DND-41 (cell line): Measurements from ENCODE around the gene TAF8.

Experiments
- EZH2 ChIP-seq: IDR thresholded peaks from 3 replicates; pipeline ENCODE4 v1.6.1; 2012; ENCODE audit warnings: borderline replicate concordance, low read depth, mild to moderate bottlenecking, moderate library complexity, low read length, inconsistent platforms; ENCODE audit not compliant: severe bottlenecking
- TF ChIP-seq, protein P1 (sequence below): IDR thresholded peaks from 2 replicates; pipeline ENCODE4 v1.5.1; 2012; ENCODE audit warnings: borderline replicate concordance, low read length, moderate library complexity, mild to moderate bottlenecking; ENCODE audit not compliant: poor library complexity, severe bottlenecking; ENCODE audit errors: extremely low read depth

DNA sequence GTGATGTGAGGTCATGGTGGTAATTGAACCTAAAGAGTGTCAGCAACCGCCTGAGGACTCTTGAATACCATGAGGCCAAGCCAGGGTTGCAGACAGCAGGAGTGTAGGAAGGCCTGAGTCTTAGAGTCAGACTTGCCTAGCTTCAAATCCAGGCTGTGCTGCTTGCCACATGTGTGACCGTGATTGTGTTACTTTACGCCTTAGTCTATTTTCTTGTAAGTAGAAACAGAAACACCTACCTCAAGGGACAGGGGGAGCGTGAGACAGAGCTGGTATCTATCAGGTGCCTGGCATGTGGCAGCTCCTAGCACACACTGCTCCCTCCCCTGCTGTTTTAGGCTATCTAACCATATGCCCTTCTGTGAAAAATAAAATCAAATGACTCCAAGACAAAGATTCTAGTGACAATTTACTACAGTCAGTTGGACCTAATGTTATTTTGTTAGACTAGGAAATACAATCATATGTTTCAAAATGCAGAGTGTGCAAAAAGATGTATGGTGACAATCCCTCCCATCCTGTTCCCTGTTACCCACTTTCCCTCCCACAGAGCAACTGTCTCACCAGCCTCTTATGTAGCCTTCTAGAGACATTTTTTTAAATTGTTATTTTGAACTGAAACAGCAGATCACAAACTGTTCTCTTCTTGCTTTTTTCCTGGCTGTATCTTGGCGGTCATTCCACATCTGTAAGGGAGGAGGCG, 21.7 kb downstream of the TAF8 start:
- TF ChIP-seq, protein P1, sequence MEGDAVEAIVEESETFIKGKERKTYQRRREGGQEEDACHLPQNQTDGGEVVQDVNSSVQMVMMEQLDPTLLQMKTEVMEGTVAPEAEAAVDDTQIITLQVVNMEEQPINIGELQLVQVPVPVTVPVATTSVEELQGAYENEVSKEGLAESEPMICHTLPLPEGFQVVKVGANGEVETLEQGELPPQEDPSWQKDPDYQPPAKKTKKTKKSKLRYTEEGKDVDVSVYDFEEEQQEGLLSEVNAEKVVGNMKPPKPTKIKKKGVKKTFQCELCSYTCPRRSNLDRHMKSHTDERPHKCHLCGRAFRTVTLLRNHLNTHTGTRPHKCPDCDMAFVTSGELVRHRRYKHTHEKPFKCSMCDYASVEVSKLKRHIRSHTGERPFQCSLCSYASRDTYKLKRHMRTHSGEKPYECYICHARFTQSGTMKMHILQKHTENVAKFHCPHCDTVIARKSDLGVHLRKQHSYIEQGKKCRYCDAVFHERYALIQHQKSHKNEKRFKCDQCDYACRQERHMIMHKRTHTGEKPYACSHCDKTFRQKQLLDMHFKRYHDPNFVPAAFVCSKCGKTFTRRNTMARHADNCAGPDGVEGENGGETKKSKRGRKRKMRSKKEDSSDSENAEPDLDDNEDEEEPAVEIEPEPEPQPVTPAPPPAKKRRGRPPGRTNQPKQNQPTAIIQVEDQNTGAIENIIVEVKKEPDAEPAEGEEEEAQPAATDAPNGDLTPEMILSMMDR, result no peak
- TF ChIP-seq EZH2, result no peak
